ENCODE results near the gene NPIPB2.

GRCh38 chr16:11890231-11890965 is 51.4 kb downstream of the NPIPB2 start:
- TF ChIP-seq CTCF (IDR thresholded peaks at IDR 0.05) (no peak), POLR2A (IDR thresholded peaks at IDR 0.05) (no peak)
